ENCODE data around the gene YRDC.

Gene YRDC, protein sequence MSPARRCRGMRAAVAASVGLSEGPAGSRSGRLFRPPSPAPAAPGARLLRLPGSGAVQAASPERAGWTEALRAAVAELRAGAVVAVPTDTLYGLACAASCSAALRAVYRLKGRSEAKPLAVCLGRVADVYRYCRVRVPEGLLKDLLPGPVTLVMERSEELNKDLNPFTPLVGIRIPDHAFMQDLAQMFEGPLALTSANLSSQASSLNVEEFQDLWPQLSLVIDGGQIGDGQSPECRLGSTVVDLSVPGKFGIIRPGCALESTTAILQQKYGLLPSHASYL

DNA sequence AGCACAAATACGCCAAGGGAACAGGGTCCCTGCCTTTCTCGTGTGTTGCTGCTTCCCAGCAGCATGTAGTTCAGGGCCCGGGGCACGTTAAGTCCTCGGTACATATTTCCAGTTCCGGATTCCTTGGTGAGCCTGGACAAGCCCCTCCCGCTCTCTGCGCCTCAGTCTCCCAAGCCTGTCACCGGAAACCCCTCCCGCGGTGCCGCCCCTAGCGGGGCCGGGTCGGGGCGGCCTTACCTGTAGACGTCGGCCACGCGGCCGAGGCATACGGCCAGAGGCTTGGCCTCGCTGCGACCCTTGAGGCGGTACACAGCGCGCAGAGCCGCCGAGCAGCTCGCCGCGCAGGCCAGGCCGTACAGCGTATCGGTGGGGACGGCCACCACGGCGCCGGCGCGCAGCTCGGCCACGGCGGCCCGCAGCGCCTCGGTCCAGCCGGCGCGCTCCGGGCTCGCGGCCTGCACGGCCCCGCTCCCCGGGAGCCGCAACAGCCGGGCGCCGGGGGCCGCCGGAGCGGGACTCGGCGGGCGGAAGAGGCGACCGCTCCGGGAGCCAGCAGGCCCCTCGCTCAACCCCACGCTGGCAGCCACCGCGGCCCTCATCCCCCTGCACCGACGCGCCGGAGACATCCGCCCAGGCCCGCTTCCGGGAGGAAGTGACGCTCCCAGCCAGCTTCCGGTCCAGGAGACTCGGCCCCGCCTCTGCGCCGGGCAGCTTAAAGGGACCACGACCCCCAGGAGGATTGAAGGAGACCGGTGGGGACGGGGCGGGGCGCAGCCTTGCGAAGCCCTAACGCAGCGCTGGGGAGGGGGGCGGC, at the start of gene YRDC, which contains the start of gene C1orf122:
YRDC (minus strand) TSS at position 654 of the 814 bp plus-strand sequence; CDS start at position 626, 28 bp downstream.
C1orf122 (plus strand) TSS at position 236 of the 814 bp plus-strand sequence. CDS start 615 bp downstream, outside the sequence.
- DNase-seq, result peak; percentile 92 to 94

DNA sequence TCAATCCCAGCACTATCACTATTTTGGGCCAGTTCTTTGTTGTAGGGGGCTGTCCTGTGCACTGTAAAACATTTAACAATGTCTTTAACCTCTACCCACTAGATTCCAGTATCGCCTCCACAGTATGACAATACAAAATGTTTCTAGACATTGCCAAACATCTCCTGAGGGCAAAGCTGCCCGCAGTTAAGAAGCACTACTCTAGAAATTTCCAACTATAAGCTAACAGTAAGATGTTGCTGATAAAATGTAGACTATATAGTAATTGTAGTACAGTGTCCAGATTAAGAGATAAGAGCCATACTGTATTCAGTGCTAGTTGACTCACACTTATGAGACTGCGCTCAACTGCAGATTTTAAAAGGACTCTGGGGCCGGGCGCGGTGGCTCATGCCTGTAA, 46.4 kb upstream of the YRDC start:
- no peak for DNase-seq

DNA sequence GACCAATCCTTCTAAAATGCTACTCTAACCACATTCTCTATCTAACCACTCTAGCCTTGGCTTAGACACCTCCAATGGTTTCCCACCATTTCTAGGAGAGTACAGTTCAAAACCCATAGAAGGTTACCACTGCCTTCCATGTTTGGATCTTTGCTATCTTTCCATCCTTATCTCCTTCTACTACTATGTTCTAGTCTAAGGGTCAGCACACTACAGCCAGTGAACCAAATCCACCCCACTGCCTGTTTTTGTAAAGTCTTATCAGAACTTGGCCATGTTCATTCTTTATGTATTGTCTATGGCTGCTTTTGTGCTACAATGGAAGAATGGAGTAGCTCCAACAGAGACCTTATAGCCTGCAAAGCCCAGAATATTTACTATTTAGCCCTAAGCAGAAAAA, 45.1 kb upstream of the YRDC start:
- no peak for DNase-seq

DNA sequence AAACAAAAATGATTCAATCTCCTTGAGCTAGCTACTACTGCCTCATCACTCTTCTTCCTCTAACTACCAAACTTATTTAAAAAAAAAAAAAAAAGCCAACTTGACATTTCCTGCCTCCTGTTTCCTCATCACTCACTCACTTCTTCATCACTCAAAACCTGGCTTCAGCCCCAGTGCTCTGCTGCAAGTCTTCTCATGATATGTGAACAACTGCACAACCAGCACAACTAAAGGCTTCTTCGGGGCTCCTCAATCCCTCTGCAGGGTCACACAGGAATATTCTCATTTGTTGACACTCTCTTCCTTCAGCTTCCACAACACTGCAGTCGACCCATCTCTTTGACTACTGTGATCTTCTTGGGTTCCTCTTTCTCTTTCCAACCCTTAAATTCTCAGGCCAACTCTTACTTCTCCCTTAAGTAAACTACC, 43.8 kb upstream of the YRDC start:
- DNase-seq, result peak; percentile 57 to 60

DNA sequence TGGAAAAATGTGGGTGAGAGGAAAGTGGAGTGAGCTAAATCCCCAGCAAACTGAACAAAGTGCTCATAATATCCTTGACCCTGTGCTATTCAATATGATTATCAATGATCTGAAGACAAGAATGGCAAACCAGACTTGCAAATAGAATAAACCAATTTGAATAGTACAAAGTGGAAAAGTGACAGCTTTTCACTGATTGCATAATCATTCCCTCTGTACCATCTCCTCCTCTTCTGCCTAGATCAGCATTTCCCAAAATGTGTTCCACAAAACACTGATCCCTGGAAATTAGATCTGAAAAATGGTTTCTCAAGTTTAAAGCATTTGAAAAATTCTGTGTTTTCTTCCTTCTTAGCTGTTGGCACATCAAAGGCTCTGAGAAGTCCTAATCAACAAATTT, 43.3 kb upstream of the YRDC start:
- DNase-seq, result peak in 1 of 2 donors; percentile 26

DNA sequence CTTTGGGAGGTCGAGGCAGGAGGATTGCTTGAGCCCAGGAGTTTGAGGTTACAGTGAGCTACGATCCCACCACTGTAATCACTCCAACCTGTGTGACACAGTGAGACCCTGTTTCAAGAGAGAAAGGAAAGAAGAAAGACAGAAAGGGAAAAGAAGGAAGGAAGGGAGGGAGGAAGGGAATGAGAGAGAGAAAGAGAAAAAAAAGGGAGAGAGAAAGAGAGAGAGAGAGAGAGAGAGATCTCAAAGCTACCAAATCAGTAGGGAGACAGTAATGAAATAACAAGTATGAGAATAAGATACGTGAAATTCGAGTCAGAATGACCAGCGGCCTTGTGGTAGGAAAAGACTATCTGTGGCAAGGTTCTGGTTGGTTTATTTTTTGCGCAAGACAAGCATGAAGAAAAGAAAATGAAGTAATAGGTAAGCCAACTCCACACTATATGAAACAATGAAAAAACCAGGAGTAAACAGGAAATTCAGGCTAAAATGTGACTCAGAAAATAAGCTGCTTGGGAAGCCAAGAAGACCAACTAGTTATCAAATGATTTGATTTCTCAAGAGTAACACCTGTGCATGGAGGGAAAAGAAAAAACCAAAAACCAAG, 42.4 kb upstream of the YRDC start:
- peak; percentile 82 to 85 for DNase-seq

DNA sequence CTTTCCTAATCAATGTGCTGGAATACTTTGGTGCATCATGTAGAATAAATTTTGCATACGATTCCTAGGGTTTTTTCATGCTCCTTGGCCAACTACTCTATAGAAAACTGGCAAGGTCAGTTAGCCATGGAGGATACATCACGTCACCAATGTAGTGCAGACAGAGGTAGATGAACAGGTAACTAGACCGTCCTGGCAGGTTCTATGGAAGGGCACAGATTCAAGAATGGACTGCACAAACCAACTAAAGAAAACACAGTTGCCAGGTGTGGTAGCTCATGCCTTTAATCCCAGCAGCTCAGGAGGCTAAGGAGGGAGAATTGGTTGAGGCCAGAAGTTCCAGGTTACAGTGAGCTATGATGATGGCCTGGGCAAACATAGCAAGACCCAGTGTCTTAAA, 41.5 kb upstream of the YRDC start:
- no peak for DNase-seq

DNA sequence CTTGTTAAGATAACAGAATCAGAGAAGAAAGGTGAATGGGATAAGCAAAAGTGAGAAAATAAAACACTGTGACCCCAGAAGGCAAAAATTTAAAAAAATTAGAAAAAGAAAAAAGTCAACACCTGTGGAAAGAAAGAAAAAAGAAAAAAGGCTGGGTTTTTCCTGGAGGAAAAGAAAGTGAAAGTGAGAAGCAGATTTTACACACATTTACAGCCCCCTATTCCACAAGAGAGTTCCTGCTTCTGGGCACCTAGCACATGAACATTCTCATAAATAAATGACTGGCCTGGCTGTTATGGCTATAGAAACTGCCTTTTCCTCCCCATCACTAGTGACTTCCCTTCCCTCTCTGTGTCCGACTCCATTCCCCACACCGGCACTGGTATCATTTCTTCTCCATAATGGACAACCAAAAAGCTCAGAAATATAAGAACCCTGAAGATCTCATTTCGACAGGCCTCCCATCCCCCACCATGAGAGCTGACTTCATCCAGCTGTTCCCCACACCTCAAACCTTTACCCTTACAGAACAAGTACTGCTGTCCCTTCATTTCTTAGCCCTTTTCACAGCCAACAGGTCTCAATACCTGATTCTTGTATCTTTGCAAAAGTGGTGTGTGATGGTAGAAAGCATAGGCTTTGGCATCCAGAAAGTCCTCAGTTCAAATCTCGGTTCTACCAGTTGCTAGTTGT, 38.8 kb upstream of the YRDC start:
- DNase-seq, result peak; percentile 56 to 61

DNA sequence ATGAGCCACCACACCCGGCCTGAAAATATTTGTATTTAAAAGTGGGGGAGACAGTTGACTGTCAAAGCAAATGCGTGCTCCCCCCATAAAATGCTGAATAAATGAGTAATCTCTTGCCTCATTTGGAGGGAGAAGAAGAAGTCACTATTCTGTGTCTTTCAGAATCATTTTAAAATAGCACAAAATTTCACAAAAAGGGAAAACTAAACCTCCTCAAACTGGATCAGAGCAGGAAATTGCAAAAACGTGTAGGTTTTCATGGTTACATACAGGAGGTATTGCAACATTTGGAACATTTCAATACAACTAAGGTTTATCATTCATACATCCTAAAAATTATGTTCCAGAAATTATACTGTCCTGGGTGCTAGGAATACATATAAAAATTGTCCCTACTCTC, 37.8 kb upstream of the YRDC start:
- peak; percentile 96 to 98 for DNase-seq

DNA sequence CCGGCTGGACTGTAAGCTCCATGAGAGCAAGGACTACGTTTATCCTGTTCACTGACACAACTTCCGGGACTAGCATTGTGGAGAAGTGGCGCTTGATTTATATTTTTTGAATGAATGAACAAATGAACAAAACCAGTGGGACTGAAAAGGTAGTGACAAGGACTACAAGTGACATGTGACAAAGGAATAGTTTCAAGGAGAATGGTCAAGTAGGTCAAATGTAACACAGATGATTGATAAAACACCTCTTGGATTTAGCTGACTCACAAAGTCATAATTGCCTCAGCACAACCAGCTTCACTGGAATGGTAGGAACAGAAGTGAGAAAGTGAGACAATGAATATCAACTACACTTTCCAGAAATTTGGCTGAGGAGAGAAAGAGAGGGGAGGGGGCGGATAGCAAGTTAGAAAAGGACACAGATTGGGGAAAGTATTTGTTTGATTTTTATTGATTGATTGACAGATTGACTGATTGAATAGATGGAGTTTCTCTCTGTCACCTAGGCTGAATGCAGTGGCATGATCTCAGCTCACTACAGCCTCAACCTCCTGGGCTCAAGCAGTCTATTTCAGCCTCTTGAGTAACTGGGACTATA, 37.1 kb upstream of the YRDC start:
- DNase-seq, result peak in 1 of 2 donors; percentile 44

DNA sequence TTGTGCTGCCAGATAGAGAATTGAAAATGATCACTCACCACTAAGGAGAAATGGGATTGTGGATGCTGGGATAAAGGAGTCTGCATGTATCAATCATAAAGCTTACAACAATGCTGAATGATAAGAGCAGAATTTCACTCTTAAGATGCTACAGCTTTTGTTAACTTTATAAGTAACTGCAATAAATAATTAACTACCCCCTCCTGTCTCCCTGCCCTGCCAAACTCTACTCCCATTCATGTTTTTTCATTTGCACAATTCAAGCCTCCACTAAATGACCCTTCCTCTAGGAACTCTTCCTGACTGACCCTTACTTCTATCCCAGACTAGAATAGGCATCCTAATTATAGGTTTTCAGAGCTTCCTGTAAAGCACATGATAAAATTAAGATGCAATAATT, 36.5 kb upstream of the YRDC start:
- DNase-seq, result no peak

DNA sequence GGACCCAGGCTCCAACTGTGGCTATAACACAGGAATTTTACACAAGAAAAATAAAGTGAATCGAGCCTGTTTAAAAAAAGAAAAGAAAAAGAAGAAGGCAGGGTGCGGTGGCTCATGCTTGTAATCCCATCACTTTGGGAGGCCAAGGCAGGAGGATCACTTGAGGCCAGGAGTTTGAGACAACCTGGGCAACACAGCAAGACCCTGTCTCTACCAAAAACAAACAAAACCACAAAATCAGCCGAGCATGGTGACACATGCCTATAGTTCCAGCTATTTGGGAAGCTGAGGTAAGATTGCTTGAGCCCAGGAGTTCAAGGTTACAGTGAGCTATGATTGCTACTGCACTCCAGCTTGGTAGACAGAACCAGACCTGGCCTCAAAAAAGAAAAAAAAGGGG, 33.6 kb upstream of the YRDC start:
- DNase-seq, result no peak

DNA sequence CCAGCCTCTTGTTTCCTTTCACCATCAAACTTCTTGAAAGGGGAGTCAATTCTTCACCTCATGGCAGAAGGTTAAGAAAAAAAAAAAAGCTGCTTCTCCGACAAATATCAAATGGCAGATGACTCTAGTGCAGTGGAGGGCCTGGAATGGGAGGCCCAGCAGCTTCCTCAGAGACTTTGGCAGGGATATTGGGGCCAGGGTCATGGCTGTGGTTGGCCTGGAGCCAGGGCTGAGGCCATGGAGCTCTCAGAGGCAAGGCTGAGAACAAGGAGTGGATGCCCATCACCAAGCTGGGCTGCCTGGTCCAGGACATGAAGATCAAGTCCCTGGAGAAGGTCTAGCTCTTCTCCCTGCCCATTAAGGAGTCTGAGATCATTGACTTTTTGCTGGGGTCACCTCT, 32.7 kb upstream of the YRDC start:
- DNase-seq, result no peak

DNA sequence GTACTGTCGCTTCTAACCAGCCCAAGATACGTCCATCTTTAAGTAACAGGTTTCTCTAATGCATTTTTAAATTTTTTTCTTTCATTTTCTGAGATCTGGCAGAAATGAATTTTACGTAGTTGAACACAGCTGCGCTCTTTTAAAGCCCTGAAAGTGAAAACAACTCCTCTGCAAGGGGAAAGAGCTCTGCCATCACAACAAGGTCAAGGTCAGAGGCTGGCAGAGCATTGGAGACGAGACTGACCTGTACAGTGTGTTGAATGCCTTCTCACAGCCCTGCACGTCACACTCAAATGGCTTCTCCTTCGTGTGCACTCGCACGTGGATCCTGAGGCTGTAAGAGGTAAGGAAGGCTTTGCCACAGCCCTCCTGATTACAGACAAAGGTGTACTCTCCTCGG, 31.7 kb upstream of the YRDC start:
- no peak for DNase-seq

DNA sequence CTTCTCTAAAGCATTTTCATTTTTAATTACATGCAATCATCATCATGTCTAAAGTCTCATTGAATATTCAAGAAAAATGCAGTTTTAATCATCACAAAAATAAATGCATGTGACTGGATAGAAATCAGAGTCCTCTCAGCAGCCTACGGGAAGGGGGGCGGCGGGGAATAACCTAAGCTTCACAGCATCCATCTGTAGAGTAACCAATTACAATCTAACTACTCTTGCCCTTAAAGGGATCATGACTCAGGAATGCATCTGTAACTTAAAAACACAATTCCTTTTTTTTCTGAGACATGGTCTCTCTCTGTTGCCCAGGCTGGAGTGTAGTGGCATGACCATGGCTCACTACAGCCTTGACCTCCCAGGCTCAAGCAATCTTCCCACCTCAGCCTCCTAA, 28.8 kb upstream of the YRDC start:
- no peak for DNase-seq

DNA sequence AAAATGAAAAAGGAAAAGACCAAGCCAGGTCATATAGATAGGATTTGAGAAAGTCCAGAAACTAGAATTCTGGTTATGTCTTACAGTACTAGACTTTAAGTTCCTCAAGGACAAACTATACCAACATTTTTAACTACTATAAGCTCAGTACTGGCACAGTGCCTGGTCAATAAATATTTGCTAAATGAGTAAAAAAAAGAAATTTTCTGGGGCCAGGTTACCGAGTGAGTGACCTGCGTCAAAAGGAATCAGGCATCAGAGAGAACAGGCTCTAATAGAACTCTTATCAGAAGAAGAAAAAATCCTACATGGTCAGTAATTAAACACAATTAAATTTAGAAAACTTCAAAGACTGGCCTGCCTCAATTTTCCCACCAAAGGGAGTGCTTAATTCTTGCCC, 23.8 kb upstream of the YRDC start:
- DNase-seq, result no peak

DNA sequence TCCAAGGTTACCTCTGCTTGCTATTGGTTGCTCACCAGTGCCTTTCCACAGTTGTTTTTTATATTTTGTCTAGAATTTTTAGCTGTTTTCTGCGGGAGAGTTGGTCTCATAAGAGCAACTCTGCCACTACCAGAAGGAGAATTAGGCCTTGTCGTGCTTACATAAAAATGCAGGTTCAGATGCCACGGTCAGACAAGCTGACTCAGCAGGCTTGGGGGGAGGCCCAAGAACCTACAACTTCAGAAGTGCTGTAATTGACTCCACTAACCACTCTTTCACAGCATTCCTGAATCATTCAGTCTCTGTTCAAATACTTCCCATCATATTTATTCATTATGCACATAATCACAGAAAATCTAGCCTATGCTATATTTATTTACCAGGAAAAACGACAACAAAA, 23.1 kb upstream of the YRDC start:
- DNase-seq, result no peak

DNA sequence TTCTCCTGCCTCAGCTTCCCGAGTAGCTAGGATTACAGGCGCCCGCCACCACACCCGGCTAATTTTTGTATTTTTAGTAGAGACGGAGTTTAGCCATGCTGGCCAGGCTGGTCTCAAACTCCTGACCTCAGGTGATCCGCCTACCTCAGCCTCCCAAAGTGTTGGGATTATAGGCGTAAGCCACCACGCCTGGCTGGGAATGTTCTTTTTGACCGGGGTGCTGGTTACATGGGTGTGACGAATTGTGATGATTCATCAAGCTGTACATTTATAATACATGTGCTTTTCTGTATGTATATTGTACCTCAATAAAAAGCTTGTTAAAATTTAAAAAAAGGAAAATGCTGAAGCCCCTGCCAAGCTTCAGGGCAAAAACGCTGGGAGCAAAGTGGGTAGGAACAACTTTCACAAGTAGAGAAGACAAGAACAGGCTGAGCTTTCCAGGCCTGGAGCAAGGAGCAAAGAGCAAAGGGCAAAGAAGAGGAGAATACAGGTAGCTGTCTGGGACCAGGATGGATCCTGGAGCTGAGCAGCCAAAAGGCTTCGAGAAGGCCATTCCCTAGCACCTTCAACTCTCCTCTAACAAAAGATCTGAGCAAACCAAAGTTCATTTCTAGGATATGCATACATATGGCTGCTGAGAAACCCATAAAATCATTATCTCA, 20.5 kb upstream of the YRDC start:
- no peak for DNase-seq

DNA sequence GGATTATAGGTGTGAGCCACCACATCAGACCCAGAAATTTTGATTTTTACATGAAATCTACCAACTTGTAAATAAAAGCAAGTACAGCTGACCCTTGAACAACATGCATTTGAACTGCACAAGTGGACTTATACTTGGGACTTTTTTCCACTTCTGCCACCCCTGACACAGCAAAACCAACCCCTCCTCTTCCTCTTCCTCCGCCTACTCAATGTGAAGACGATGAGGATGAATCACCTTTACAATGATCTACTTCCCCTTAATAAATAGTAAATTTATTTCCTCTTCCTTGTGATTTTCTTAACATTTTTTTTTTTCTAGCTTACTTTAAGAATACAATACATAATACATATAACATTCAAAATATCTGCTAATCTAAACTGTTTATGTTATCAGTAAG, 17.5 kb upstream of the YRDC start:
- DNase-seq, result peak; percentile 82 to 89

DNA sequence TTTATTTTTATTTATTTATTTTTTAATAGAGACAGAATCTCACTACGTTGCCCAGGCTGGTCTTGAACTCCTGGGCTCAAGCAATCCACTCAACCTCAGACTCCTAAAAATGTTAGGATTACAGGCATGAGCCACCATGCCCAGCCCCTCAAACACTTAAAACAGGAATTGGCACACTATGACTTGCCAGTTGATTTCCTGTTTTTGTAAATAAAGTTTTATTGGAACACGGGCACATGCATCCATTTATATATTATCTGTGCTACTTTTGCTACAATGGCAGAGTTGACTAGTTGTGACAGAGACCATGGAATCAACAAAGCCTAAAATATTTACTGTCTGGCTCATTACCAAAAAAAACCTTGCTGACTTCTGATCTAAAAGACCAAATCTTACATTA, 16.0 kb upstream of the YRDC start:
- no peak for DNase-seq

DNA sequence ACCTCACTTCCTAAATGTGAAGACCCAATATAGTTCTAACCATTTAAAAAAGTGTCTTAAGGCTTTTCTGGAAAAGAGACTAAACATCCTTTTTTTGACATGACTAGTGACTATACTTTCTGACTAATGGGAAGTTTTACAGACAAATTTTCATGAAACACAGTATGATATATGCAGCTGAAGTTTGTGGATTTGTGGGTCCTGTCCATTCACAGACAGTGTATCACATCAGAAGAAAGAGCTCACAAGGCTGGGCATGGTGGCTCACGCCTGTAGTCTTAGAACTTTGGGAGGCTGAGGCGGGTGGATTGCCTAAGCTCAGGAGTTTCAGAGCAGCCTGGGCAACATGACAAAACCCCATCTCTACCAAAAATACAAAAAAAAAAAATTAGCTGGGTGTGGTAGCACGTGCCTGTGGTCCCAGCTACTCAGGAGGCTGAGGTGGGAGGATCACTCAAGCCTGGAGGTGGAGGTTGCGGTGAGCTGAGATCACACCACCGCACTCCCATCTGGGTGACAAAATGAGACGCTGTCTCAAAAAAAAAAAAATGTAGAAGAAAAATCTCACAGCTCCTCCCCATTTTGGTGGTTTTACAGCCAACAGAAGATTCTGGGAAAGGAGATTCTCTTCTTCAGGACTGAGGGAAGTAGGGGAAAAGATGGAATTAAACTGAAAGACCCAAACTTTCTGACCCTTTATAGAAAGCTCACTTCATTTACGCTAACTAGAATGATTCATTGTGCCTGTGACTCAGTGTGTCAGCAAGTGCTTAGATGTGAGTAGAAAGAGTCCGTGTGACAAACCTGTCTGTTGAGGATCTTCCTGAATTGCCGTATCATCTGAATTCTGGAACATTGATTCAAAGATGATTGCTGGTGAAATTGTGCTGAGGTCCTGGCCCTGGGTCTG, 15.2 kb upstream of the YRDC start:
- DNase-seq, result peak; percentile 60 to 84

Data from inflammatory macrophage treated with lipopolysaccharide for 1 hour (primary cell).